GM23338 (cell line): Measurements from ENCODE around the gene SMPDL3B.

Source experiments
- CREB1 ChIP-seq: fragments of 250-450 bp; sonication (Bioruptor Pico); IDR thresholded peaks from 2 replicates; pipeline ENCODE4 v1.5.0; 2020; ENCODE audit warnings: low read depth, mild to moderate bottlenecking, moderate library complexity
- CTCF ChIP-seq, 2 experiments: fragments of 200-600 bp in 1 of 2; sonication (generic) in 1 of 2; conservative IDR thresholded peaks; 2 replicates each; pipeline versions ENCODE4 v1.5.1 to v1.6.1; 2016 to 2017; ENCODE audit warnings: antibody characterized with exemption in 2 of 2, low read depth in 2 of 2, mild to moderate bottlenecking in 2 of 2, moderate library complexity in 1 of 2
- EZH2 ChIP-seq: fragments of 200-600 bp; sonication (generic); IDR thresholded peaks from one replicate; pipeline ENCODE4 v1.8.0; 2017; ENCODE audit warnings: antibody characterized with exemption, mild to moderate bottlenecking, low read depth; ENCODE audit not compliant: unreplicated experiment
- EZH2phosphoT487 ChIP-seq: fragments of 200-600 bp; sonication (generic); IDR thresholded peaks from one replicate; pipeline ENCODE4 v1.8.1; 2018; ENCODE audit warnings: antibody characterized with exemption; ENCODE audit not compliant: unreplicated experiment
- JUNB ChIP-seq: IDR thresholded peaks from one replicate; pipeline ENCODE4 v1.6.1; 2016; ENCODE audit warnings: antibody characterized with exemption; ENCODE audit not compliant: unreplicated experiment
- POLR2AphosphoS5 ChIP-seq: IDR thresholded peaks from 2 replicates; pipeline ENCODE4 v1.6.1; 2016; ENCODE audit warnings: antibody characterized with exemption, low read depth
- REST ChIP-seq: IDR thresholded peaks from one replicate; pipeline ENCODE4 v1.6.1; 2018; ENCODE audit warnings: antibody characterized with exemption; ENCODE audit not compliant: unreplicated experiment

- TF ChIP-seq EZH2, result no peak
- TF ChIP-seq EZH2phosphoT487, result no peak
- no peak for TF ChIP-seq CTCF (conservative IDR thresholded peaks at IDR 0.05; ENCODE audit: low read depth in 2 of 2)
- TF ChIP-seq POLR2AphosphoS5, result no peak
- no peak for TF ChIP-seq CREB1 (CRISPR knock-in tag)
- TF ChIP-seq REST, result no peak
- no peak for TF ChIP-seq JUNB
Measured at GRCh38 chr1:27931184-27931583, 3.6 kb upstream of the SMPDL3B start.
